Transverse colon (tissue), 3 donors: ENCODE measurements around the gene CHST6.
"Not testable (repeated sequence)": the region's sequence is repeated elsewhere in the genome, so short reads cannot be mapped to it uniquely, and the experiment has no call there.

Experiments used
- CTCF ChIP-seq, 5 experiments: fragments of 200-600 bp in 3 of 5; fragments of 450-650 bp in 2 of 5; sonication (generic) in 3 of 5; IDR thresholded peaks; 1 replicate in 2 of 5; 2 replicates in 3 of 5; pipeline ENCODE4 v1.5.1; 2016 to 2017; ENCODE audit warnings: antibody characterized with exemption in 5 of 5, inconsistent platforms in 3 of 5, mild to moderate bottlenecking in 2 of 5, moderate library complexity in 1 of 5
- EP300 ChIP-seq: sonication (generic); formaldehyde crosslinking; IDR thresholded peaks from one replicate; pipeline ENCODE4 v1.6.1; 2017; ENCODE audit warnings: antibody characterized with exemption, low read depth

DNA sequence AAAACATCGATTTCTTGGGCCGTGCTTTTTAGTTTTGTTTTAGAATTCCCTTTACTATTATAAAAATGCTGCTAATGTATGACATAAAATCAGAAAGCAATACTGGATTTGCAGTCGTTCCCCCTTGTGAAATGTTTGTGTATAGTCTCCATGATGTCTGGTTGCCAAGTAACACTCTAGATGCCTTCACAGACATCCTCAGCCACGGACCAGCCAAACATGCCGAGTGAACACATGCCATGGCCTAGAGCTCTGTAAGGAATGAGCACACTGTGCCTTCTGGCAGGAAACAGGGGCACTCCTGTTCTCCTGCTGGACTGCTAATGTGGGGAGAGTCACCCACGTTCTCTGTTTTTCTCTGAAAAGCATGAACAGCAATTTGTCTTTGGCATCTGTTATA is 6.6 kb upstream of the CHST6 start:
- TF ChIP-seq CTCF (IDR thresholded peaks at IDR 0.05); EP300: not testable (repeated sequence)
